HCT116 (cell line): ENCODE measurements around the gene MAPK10. TPM values are rescaled to one million over a fixed set of nuclear protein-coding genes. Genes with fewer than 3 reads are reported as not detected.

Source experiments
- ATAC-seq: fragments of 200-7000 bp; cut with Tn5 transposase; 2 replicates; pipeline ENCODE4 v1.9.1; 2020; ENCODE audit warnings: mild to moderate bottlenecking, moderate library complexity
- BruUV-seq: library from RNA; stranded (reverse); fragments of 400-500 nt; replicated peaks from 2 replicates; lab custom pipeline; 2021; lab: Mats Ljungman, UMichigan
- CTCF ChIA-PET: fragments of 300-600 bp; sonication (Branson Sonifier 250); formaldehyde crosslinking; loops from one replicate; lab custom pipeline; 2021; ENCODE audit warnings: antibody characterized with exemption; lab: Charles Lee
- POLR2A ChIA-PET: fragments of 300-600, 350-600 bp; sonication (Branson Sonifier 250); formaldehyde crosslinking; loops from one replicate; lab custom pipeline; 2021; ENCODE audit warnings: antibody characterized with exemption; lab: Charles Lee
- RAD21 ChIA-PET, 2 experiments: fragments of 300-600 bp; sonication (Branson Sonifier 250); formaldehyde crosslinking; loops; one replicate each; lab custom pipeline; 2023; ENCODE audit warnings: low total read pairs in 2 of 2; ENCODE audit not compliant: uncharacterized antibody in 2 of 2, unreplicated experiment in 2 of 2, low non-redundant PET in 1 of 2; lab: Charles Lee
- DNase-seq: peaks from one replicate; pipeline ENCODE4 v3.0.0-alpha.2; 2010; ENCODE audit warnings: low read depth, low spot score
- H2AFZ ChIP-seq: fragments of 200-600 bp; shearing (Covaris generic), sonication (generic); 2 replicates; pipeline ENCODE4 v1.6.1; 2017; ENCODE audit warnings: low read depth, mixed run types, mixed read lengths, antibody characterized with exemption, low read length; ENCODE audit not compliant: poor library complexity, severe bottlenecking
- H3K27ac ChIP-seq: 2 replicates; pipeline ENCODE4 v1.5.1; 2012; ENCODE audit warnings: low read depth, low read length
- H3K27me3 ChIP-seq: fragments of 200-600 bp; sonication (generic); 2 replicates; pipeline ENCODE4 v1.6.1; 2016; ENCODE audit warnings: mixed run types, low read length, mixed read lengths; ENCODE audit not compliant: insufficient read depth
- H3K36me3 ChIP-seq, 2 experiments: fragments of 200-500 bp in 1 of 2; fragments of 200-600 bp in 1 of 2; sonication (Bioruptor generic) in 1 of 2; sonication (generic) in 1 of 2; 2 replicates each; pipeline versions ENCODE4 v1.5.1 to v1.6.1; 2014 to 2016; ENCODE audit warnings: low read length in 2 of 2, inconsistent platforms in 1 of 2, mixed read lengths in 1 of 2, mixed run types in 1 of 2; ENCODE audit not compliant: insufficient read depth in 2 of 2, control insufficient read depth in 1 of 2
- H3K4me1 ChIP-seq, 2 experiments: fragments of 200-600 bp in 1 of 2; sonication (generic) in 1 of 2; 2 replicates each; pipeline versions ENCODE4 v1.5.1 to v1.6.1; 2012 to 2017; ENCODE audit warnings: low read length in 2 of 2, inconsistent platforms in 1 of 2, mild to moderate bottlenecking in 1 of 2, mixed read lengths in 1 of 2, mixed run types in 1 of 2, moderate library complexity in 1 of 2; ENCODE audit not compliant: insufficient read depth in 2 of 2, control insufficient read depth in 1 of 2
- H3K4me2 ChIP-seq: fragments of 200-600 bp; sonication (generic); 2 replicates; pipeline ENCODE4 v1.6.1; 2017; ENCODE audit warnings: mixed run types, low read length, mixed read lengths
- H3K4me3 ChIP-seq, 2 experiments: fragments of 200-600 bp in 1 of 2; sonication (generic) in 1 of 2; replicated peaks in 1 of 2; 2 replicates each; pipeline ENCODE4 v1.5.1; 2011 to 2016; ENCODE audit warnings: low read length in 2 of 2, control low read depth in 1 of 2, low read depth in 1 of 2, mild to moderate bottlenecking in 1 of 2, mixed read lengths in 1 of 2, mixed run types in 1 of 2
- H3K79me2 ChIP-seq: fragments of 200-600 bp; sonication (generic); 2 replicates; pipeline ENCODE4 v1.6.1; 2017; ENCODE audit warnings: mild to moderate bottlenecking, mixed run types, low read length, moderate library complexity, mixed read lengths; ENCODE audit not compliant: insufficient read depth
- H3K9ac ChIP-seq: fragments of 200-600 bp; sonication (generic); 2 replicates; pipeline ENCODE4 v1.6.1; 2016; ENCODE audit warnings: low read length, mixed read lengths
- H3K9me2 ChIP-seq: fragments of 200-600 bp; sonication (generic), shearing (Covaris generic); 2 replicates; pipeline ENCODE4 v1.6.1; 2017; ENCODE audit warnings: mixed run types, mild to moderate bottlenecking, moderate library complexity; ENCODE audit not compliant: insufficient read depth
- H3K9me3 ChIP-seq, 2 experiments: fragments of 200-500 bp in 1 of 2; fragments of 200-600 bp in 1 of 2; sonication (Bioruptor generic) in 1 of 2; sonication (generic) in 1 of 2; 2 replicates each; pipeline ENCODE4 v1.6.1; 2014 to 2017; ENCODE audit warnings: low read length in 2 of 2, mixed read lengths in 2 of 2, inconsistent platforms in 1 of 2, low read depth in 1 of 2, mild to moderate bottlenecking in 1 of 2, mixed run types in 1 of 2, moderate library complexity in 1 of 2; ENCODE audit not compliant: control insufficient read depth in 1 of 2, insufficient read depth in 1 of 2
- H4K20me1 ChIP-seq: fragments of 200-600 bp; sonication (generic), shearing (Covaris generic); 2 replicates; pipeline ENCODE4 v1.6.1; 2017; ENCODE audit warnings: mixed run types, mild to moderate bottlenecking, moderate library complexity; ENCODE audit not compliant: insufficient read depth
- ATF3 ChIP-seq: IDR thresholded peaks from 2 replicates; pipeline ENCODE4 v1.6.1; 2012
- CBX3 ChIP-seq: IDR thresholded peaks from 2 replicates; pipeline ENCODE4 v1.6.1; 2012; ENCODE audit warnings: low read depth
- CTCF ChIP-seq, 3 experiments: fragments of 200-600 bp in 1 of 3; sonication (generic) in 1 of 3; IDR thresholded peaks in 2 of 3; conservative IDR thresholded peaks in 1 of 3; 2 replicates each; pipeline ENCODE4 v1.5.1; 2012 to 2017; ENCODE audit warnings: low read depth in 2 of 3, low read length in 2 of 3, antibody characterized with exemption in 1 of 3, borderline replicate concordance in 1 of 3, control low read depth in 1 of 3, mild to moderate bottlenecking in 1 of 3, mixed read lengths in 1 of 3, mixed run types in 1 of 3, moderate library complexity in 1 of 3; ENCODE audit not compliant: insufficient read depth in 1 of 3
- EZH2 ChIP-seq: fragments of 200-600 bp; sonication (generic); IDR thresholded peaks from 2 replicates; pipeline ENCODE4 v1.6.1; 2017; ENCODE audit warnings: antibody characterized with exemption, mixed run types
- FOSL1 ChIP-seq: IDR thresholded peaks from 2 replicates; pipeline ENCODE4 v1.6.1; 2012; ENCODE audit warnings: low read depth
- JUND ChIP-seq: IDR thresholded peaks from 2 replicates; pipeline ENCODE4 v1.6.1; 2012
- POLR2A ChIP-seq: IDR thresholded peaks from 2 replicates; pipeline ENCODE4 v1.7.0; 2011; ENCODE audit warnings: borderline replicate concordance; ENCODE audit not compliant: insufficient read depth, insufficient read length; ENCODE audit errors: extremely low read depth
- POLR2AphosphoS5 ChIP-seq: IDR thresholded peaks from 2 replicates; pipeline ENCODE4 v1.6.1; 2011; ENCODE audit warnings: mild to moderate bottlenecking, low read depth, low read length, moderate library complexity
- RAD21 ChIP-seq: IDR thresholded peaks from 2 replicates; pipeline ENCODE4 v1.6.1; 2012; ENCODE audit warnings: low read depth, mild to moderate bottlenecking
- ZBTB33 ChIP-seq: IDR thresholded peaks from 2 replicates; pipeline ENCODE4 v1.6.1; 2011; ENCODE audit warnings: mild to moderate bottlenecking, low read length, moderate library complexity; ENCODE audit not compliant: insufficient replicate concordance; ENCODE audit errors: extremely low read depth
- ZNF274 ChIP-seq: fragments of 200-500 bp; sonication (Bioruptor generic); IDR thresholded peaks from 2 replicates; pipeline ENCODE4 v1.6.1; 2014; ENCODE audit warnings: mild to moderate bottlenecking, low read depth, low read length, inconsistent platforms
- intact Hi-C: fragments of 100-400 bp; cut with micrococcal nuclease; formaldehyde crosslinking; loops from 2 replicates; pipeline ENCODE4 v1.10.0; 2022
- total RNA-seq: library from RNA; stranded (reverse); gene quantifications from one replicate; pipeline ENCODE4 v1.2.1, GENCODE V29; 2021; ENCODE audit not compliant: unreplicated experiment

MAPK10 gene
- total RNA-seq, 1 experiment from 2014 or later = 0.52 TPM

- Histone ChIP-seq H3K9ac (no peak overlapping the region), H3K4me3 (no peak overlapping the region), H3K4me2 (no peak overlapping the region), H2AFZ (no peak overlapping the region), H3K9me2 (no peaks in the 10 kb centered on the region), H3K79me2 (no peaks in the 10 kb centered on the region), H3K27me3 (no peaks in the 10 kb centered on the region), H3K27ac (no peak overlapping the region), H3K36me3 (no peaks in the 10 kb centered on the region), H3K9me3 (no peaks in the 10 kb centered on the region), H4K20me1 (no peaks in the 10 kb centered on the region), H3K4me1 (no peaks in the 10 kb centered on the region)
- POLR2A ChIA-PET = no interaction called here
- DNase-seq (no peak), ATAC-seq (no peak)
- RAD21 ChIA-PET = no interaction called here
- BruUV-seq = no TSS peak
- CTCF ChIA-PET = no interaction called here
- intact Hi-C loops = no loop called here
- TF ChIP-seq CBX3 (no peak), ZNF274 (0 out of 2 replicates have a peak, but pooled peaks have one; percentile 20)
Measured at GRCh38 chr4:86302251-86302650, 57.6 kb downstream of the MAPK10 start.

GRCh38 chr4:86300516-86300915 is 59.3 kb downstream of the MAPK10 start:
- H3K9ac ChIP-seq = no peak overlapping the region
- no peak overlapping the region for H3K4me2 ChIP-seq
- ATAC-seq (no peak), DNase-seq (no peak)
- no peaks in the 10 kb centered on the region for H3K9me3 ChIP-seq
- H3K27ac ChIP-seq = no peak overlapping the region
- H3K4me1 ChIP-seq = no peaks in the 10 kb centered on the region
- H3K4me3 ChIP-seq = no peak overlapping the region
- ChIA-PET CTCF (no interaction called here), POLR2A (no interaction called here), RAD21 (no interaction called here)
- no peaks in the 10 kb centered on the region for H3K27me3 ChIP-seq
- no peak overlapping the region for H2AFZ ChIP-seq
- H3K36me3 ChIP-seq = no peaks in the 10 kb centered on the region
- H3K9me2 ChIP-seq = no peaks in the 10 kb centered on the region
- no TSS peak for BruUV-seq
- intact Hi-C loops = no loop called here
- TF ChIP-seq ATF3 (no peak), CTCF (IDR thresholded peaks at IDR 0.05 in 2 of 3, conservative IDR thresholded peaks at IDR 0.05 in 1 of 3; ENCODE audit: borderline replicate concordance in 1 of 3, insufficient read depth in 1 of 3, low read depth in 2 of 3, low read length in 2 of 3) (no peak), EZH2 (no peak), POLR2AphosphoS5 (no peak), JUND (no peak), RAD21 (no peak), POLR2A (no peak), FOSL1 (no peak), ZBTB33 (no peak)
- H3K79me2 ChIP-seq = no peaks in the 10 kb centered on the region
- no peaks in the 10 kb centered on the region for H4K20me1 ChIP-seq
